OCI-LY3 (cell line): ENCODE measurements around the gene PHF14.

ENCODE experiments used
- H2AFZ ChIP-seq: fragments of 200-600, 300-600 bp; shearing (Covaris generic); 2 replicates; pipeline ENCODE4 v1.6.0; 2014; ENCODE audit warnings: antibody characterized with exemption, low read depth, low read length
- H3K27ac ChIP-seq: fragments of 200-600, 300-600 bp; sonication (generic); 2 replicates; pipeline ENCODE4 v1.5.1; 2014; ENCODE audit warnings: mild to moderate bottlenecking, low read length, moderate library complexity, mixed read lengths
- H3K27me3 ChIP-seq: fragments of 200-600, 300-600 bp; sonication (generic); 2 replicates; pipeline ENCODE4 v1.6.1; 2014; ENCODE audit warnings: low read depth, low read length, mixed read lengths
- H3K36me3 ChIP-seq: fragments of 200-600, 300-600 bp; sonication (generic); replicated peaks from 2 replicates; pipeline ENCODE3; 2014; ENCODE audit warnings: low read depth, low read length, mixed read lengths
- H3K4me1 ChIP-seq: fragments of 300-600, 200-600 bp; sonication (generic); 2 replicates; pipeline ENCODE4 v1.6.1; 2014; ENCODE audit warnings: low read length, mixed read lengths
- H3K4me2 ChIP-seq: fragments of 200-600, 300-600 bp; sonication (generic); 2 replicates; pipeline ENCODE4 v1.6.1; 2014; ENCODE audit warnings: low read length, mixed read lengths
- H3K4me3 ChIP-seq: fragments of 300-600, 200-600 bp; sonication (generic); 2 replicates; pipeline ENCODE4 v1.5.1; 2014; ENCODE audit warnings: antibody characterized with exemption, mild to moderate bottlenecking, low read length, moderate library complexity
- H3K79me2 ChIP-seq: fragments of 300-600, 200-600 bp; shearing (Covaris generic); 2 replicates; pipeline ENCODE4 v1.6.1; 2014; ENCODE audit warnings: mild to moderate bottlenecking, low read length, mixed read lengths
- H3K9ac ChIP-seq: fragments of 300-600, 200-600 bp; shearing (Covaris generic); 2 replicates; pipeline ENCODE4 v1.6.0; 2014; ENCODE audit warnings: mild to moderate bottlenecking, low read length, moderate library complexity
- H3K9me3 ChIP-seq: fragments of 200-600, 300-600 bp; shearing (Covaris generic); 2 replicates; pipeline ENCODE4 v1.6.1; 2014; ENCODE audit warnings: low read length, mixed read lengths; ENCODE audit not compliant: insufficient read depth
- H4K20me1 ChIP-seq: fragments of 200-600, 300-600 bp; sonication (generic); 2 replicates; pipeline ENCODE4 v1.6.1; 2016; ENCODE audit warnings: low read length, mixed read lengths; ENCODE audit not compliant: insufficient read depth
- CTCF ChIP-seq: fragments of 200-600, 300-600 bp; sonication (generic); IDR thresholded peaks from 2 replicates; pipeline ENCODE4 v1.5.1; 2014; ENCODE audit warnings: antibody characterized with exemption, low read length, low read depth
- EZH2phosphoT487 ChIP-seq: fragments of 200-600 bp; shearing (Covaris generic); IDR thresholded peaks from 2 replicates; pipeline ENCODE4 v1.6.1; 2018; ENCODE audit warnings: antibody characterized with exemption, mixed run types, low read depth

Gene PHF14

GRCh38 chr7:10931161-10931560, 42.5 kb upstream of the PHF14 start:
- Histone ChIP-seq H3K27me3 (no peaks in the 10 kb centered on the region), H4K20me1 (no peaks in the 10 kb centered on the region), H3K9ac (no peak overlapping the region), H3K27ac (no peak overlapping the region), H2AFZ (no peak overlapping the region), H3K4me1 (no peaks in the 10 kb centered on the region), H3K36me3 (peaks cover 8% of the 10 kb centered on the region), H3K4me2 (no peak overlapping the region), H3K4me3 (no peak overlapping the region), H3K9me3 (no peaks in the 10 kb centered on the region), H3K79me2 (peaks cover 5% of the 10 kb centered on the region; the same call in 1 of the 2 replicates)
- TF ChIP-seq EZH2phosphoT487, result no peak
- TF ChIP-seq CTCF, result no peak

GRCh38 chr7:10934292-10934691, 39.4 kb upstream of the PHF14 start:
- H3K79me2 ChIP-seq, result peaks cover 24% of the 10 kb centered on the region
- H2AFZ ChIP-seq, result no peak overlapping the region
- H3K27ac ChIP-seq, result no peak overlapping the region
- no peak overlapping the region for H3K4me2 ChIP-seq
- no peaks in the 10 kb centered on the region for H3K9me3 ChIP-seq
- no peak for TF ChIP-seq CTCF
- TF ChIP-seq EZH2phosphoT487, result no peak
- no peak overlapping the region for H3K9ac ChIP-seq
- no peaks in the 10 kb centered on the region for H4K20me1 ChIP-seq
- no peaks in the 10 kb centered on the region for H3K27me3 ChIP-seq
- no peak overlapping the region for H3K4me3 ChIP-seq
- peaks cover 12% of the 10 kb centered on the region for H3K36me3 ChIP-seq
- H3K4me1 ChIP-seq, result peaks cover 9% of the 10 kb centered on the region; the same call in 1 of the 2 replicates

- no peaks in the 10 kb centered on the region for H3K9me3 ChIP-seq
- H3K36me3 ChIP-seq, result peaks cover 12% of the 10 kb centered on the region
- H4K20me1 ChIP-seq, result no peaks in the 10 kb centered on the region
- peak overlapping the region; percentile 97 for H2AFZ ChIP-seq
- H3K4me3 ChIP-seq, result peak overlapping the region; percentile 100
- H3K27ac ChIP-seq, result peak overlapping the region; percentile 80
- peaks cover 14% of the 10 kb centered on the region for H3K4me1 ChIP-seq
- peaks cover 31% of the 10 kb centered on the region for H3K79me2 ChIP-seq
- peak overlapping the region; percentile 99 for H3K9ac ChIP-seq
- peak overlapping the region; percentile 91 for H3K4me2 ChIP-seq
- no peaks in the 10 kb centered on the region for H3K27me3 ChIP-seq
- TF ChIP-seq CTCF, result no peak
- TF ChIP-seq EZH2phosphoT487, result no peak
These were observed 34.3 kb upstream of the PHF14 start for GRCh38 chr7:10939237-10939910.

- TF ChIP-seq EZH2phosphoT487 (no peak), CTCF (no peak)
- Histone ChIP-seq H3K27me3 (no peaks in the 10 kb centered on the region), H2AFZ (peak overlapping the region; percentile 97), H3K4me2 (peak overlapping the region; percentile 91), H3K4me3 (peak overlapping the region; percentile 100), H4K20me1 (no peaks in the 10 kb centered on the region), H3K9me3 (no peaks in the 10 kb centered on the region), H3K4me1 (peaks cover 14% of the 10 kb centered on the region), H3K9ac (peak overlapping the region; percentile 99), H3K79me2 (peaks cover 31% of the 10 kb centered on the region), H3K36me3 (peaks cover 12% of the 10 kb centered on the region), H3K27ac (peak overlapping the region; percentile 80)
These were observed 33.6 kb upstream of the PHF14 start for GRCh38 chr7:10939911-10940703.
